H1 (cell line): ENCODE results near the gene NOS1AP. TPM values are rescaled to one million over a fixed set of nuclear protein-coding genes. Genes with fewer than 3 reads are reported as not detected.

Experiments used
- CHD1 ChIP-seq: IDR thresholded peaks from 2 replicates; pipeline ENCODE4 v1.6.1; 2012; ENCODE audit warnings: low read depth, low read length, improper control_type of control experiment
- KDM5A ChIP-seq: fragments of 200-600 bp; IDR thresholded peaks from 2 replicates; pipeline ENCODE4 v1.7.1; 2012; ENCODE audit warnings: mild to moderate bottlenecking, low read length, inconsistent platforms, mixed read lengths
- POU5F1 ChIP-seq: IDR thresholded peaks from 2 replicates; pipeline ENCODE4 v1.6.1; 2011; ENCODE audit warnings: low read depth, mild to moderate bottlenecking, low read length, moderate library complexity
- ZNF274 ChIP-seq: IDR thresholded peaks from 2 replicates; pipeline ENCODE4 v1.7.0; 2012; ENCODE audit warnings: low read length, borderline replicate concordance; ENCODE audit errors: extremely low read depth
- polyA plus RNA-seq, 7 experiments: library from polyadenylated mRNA; depleted of rRNA in 3 of 7; stranded (reverse) in 5 of 7; unstranded in 2 of 7; fragments of >200 nt in 5 of 7; fragments of 200-250 nt in 2 of 7; gene quantifications; 1 replicate in 5 of 7; 2 replicates in 1 of 7; 4 replicates in 1 of 7; pipeline versions ENCODE4 v1.2.1 to v1.2.3, GENCODE V29; 2011 to 2013; ENCODE audit warnings: missing spikeins in 2 of 7, mixed read lengths in 2 of 7
- total RNA-seq: library from RNA; stranded (reverse); fragmentation: NEBNext Ultra II Directional; extraction: Animal tissue kit (Norgen Biotek cat#: 25700); gene quantifications from 2 replicates; pipeline ENCODE4 v1.2.1, GENCODE V29; 2021

NOS1AP gene
- total and polyA plus RNA-seq, 2 of the 8 experiments (the other 6 are each of a cell fraction or from before 2014, with no cell fraction given), result 2.4 to 12.1 TPM

- TF ChIP-seq KDM5A (no peak), CHD1 (no peak), POU5F1 (no peak), ZNF274 (no peak)
Measured at GRCh38 chr1:162128693-162129356, 59.3 kb downstream of the NOS1AP start (continued).
